HG02840 (cell line): ENCODE results near the gene RBBP8.

Source experiments
- ATAC-seq: cut with Tn5 transposase; IDR thresholded peaks from one replicate; pipeline ENCODE4 v1.9.1; 2021; ENCODE audit warnings: mild to moderate bottlenecking, moderate library complexity, moderate number of reproducible peaks; ENCODE audit not compliant: unreplicated experiment, low FRiP score

RBBP8 gene

GRCh38 chr18:22987547-22988189 lies 54.5 kb downstream of the RBBP8 start:
- ATAC-seq: no peak

DNA sequence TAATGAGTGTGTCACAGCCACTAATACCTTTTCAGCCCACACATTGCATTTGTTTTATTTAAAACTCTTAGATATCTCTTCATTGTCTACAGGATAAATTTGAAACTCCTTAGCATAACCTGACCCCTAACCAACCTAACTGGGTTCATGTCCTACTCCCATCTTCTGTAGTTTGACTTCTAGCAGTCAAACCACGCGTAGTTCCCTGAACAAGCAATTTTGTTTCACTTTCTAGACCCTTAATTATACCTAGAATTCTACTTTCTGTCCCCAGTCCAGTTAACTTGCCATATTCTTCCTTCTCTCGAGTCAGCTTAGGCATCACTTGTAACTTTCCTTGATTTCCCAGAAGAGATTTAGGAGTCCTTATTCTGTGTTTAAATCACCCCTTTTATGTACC lies 55.1 kb downstream of the RBBP8 start:
- no peak for ATAC-seq

DNA sequence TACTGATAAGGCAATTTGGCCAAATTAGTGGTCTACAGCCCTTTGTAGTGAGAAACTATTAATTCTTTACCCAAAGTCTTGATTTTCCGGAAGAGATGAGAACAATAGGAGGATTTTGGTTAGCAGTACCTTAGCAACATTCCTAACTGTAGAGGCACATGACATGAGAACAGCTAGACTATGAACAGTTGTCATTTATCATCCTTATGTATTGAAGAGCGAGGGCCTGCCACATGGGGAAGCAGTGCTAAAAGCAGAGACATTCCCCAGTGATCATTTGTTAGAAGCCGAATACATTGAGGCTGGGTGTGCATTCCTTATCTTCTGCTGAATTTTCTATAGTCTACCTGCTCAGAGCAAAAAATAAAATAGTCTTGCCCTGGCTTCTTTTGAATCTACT lies 65.2 kb downstream of the RBBP8 start:
- no peak for ATAC-seq

DNA sequence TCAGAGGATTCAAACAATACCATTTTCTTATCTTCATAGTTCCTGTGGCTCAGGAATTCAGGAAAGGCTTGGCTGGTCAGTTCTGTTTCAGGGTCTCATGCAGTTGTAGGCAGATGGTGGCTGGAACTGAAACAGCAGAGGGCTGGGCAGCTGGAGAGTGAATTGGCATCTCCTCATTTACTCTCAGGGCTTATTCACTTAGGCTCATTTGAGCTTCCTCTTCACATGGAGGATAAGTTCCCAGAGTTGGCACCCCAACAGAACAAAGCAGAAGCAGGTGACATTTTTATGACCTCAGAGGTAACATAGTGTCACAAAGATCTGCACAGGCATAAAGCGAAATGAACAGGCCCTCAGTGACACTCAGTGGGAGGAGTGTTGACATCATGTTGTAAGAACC lies 66.1 kb downstream of the RBBP8 start:
- ATAC-seq: no peak

DNA sequence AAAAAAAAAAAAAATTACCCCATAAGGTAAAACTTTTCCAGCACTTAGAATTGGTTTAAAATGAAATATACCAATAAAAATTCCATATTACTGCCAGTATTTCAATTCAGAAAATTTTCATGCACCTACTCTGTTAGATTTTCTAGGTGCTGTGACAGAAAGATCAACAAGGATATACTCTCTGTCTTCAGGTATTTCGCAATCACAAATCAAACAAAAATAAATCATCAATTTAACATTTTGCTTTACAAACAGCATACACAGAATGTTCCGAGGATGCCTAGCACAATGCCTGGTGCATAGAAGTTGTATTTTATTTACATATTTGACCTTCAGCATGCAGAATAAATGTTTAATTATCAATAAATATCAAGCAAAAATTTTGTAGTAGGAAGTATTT lies 66.5 kb downstream of the RBBP8 start:
- no peak for ATAC-seq

DNA sequence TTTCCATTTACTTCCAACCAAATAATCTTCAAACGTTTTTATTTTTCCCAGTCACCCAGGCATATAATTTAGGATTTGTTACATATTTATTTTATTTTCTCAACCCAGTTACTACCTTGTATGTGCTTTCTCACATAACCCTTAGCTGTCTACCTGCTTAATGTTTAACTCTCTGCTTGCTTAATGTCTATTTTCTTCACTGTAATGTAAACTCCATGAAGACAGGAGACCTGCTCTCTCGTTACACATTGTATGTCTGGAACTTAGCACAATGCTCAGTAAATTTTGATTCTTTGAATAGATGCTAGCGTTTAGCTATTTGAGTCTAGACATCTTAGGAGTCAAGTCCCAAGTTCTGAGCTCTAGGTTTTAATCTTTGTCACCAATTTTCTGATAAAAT lies 70.2 kb downstream of the RBBP8 start:
- ATAC-seq: no peak

GRCh38 chr18:23012249-23012648 lies 79.1 kb downstream of the RBBP8 start:
- ATAC-seq: no peak

DNA sequence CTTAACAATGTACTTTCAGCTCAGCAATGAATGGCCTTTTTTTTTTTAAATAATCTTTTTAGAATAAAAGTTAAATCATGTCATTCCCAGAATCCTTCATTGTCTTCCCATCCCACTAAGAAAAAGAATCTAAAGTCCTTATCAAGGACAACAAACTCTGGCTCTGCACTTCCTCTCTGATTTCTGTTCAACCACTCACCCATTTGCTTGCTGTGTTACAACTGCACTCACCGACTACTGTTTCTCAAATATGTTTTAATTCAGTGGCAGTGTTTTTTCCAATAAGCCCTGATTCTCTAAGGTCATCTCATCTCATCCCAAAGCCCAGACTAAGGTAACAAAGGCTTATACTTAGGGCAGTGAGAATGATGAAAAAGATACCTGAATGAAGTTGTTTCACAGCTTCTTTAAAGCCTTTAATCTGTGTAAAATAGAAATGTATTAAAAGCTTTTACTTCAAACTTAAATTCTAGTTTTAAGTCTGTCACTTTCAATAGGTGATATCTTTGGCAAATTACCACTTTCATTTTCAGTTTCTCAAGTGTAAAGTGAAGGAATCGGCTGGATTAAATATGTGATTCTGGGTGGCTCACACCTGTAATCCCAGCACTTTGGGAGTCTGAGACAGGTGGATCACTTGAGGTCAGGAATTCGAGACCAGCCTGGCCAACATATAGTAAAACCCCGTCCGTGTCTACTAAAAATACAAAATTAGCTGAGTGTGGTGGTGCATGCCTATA lies 87.6 kb downstream of the RBBP8 start:
- ATAC-seq: no peak

GRCh38 chr18:23021623-23022022 lies 88.5 kb downstream of the RBBP8 start:
- no peak for ATAC-seq

DNA sequence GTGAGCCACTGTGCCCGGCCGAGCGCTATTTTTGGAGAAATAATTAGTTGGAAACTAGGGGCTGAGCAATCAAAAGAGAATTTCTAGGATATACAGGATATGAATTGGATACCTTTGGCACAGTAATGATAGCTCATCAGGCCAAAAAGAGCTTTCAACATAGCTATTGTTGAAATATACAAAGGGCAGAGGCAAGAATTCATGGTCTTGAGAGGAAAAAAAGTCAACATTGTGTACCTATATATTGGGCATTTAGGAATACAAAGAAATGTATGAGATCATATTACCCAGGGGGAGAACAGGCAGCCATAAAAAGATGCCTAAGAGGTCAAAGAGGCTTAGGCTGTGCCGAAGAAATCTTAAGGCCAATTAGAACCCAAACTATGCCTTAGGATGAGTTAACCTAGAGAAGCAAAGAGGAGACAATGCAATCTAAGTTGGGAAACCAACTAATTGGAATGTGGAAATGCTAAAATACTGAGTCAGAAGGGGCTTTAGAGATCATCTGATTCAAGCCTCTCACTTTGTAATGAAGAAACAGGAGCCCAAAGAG lies 99.0 kb downstream of the RBBP8 start:
- ATAC-seq: no peak

GRCh38 chr18:23033056-23033455 lies 99.9 kb downstream of the RBBP8 start:
- ATAC-seq: no peak

- ATAC-seq: no peak
Measured at GRCh38 chr18:23036660-23037201, 103.6 kb downstream of the RBBP8 start.

DNA sequence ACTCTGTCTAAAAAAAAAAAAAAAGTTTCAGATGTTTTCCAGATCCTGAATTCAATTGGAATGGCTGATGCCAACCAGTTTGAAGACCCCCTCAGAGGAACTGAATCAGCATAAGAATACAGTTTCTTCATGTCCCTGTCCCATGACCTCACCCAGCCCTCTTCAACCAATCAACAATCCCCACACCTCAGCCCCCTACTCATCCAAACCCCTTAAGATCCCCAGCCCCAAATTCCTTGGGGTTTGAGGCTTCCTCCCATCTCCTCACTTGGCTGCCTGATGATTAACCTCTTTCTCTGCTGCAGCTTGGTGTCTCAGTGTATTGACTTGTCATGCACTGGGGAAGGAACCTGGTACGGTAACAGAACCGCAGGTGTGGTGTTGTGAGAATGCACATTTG lies 104.5 kb downstream of the RBBP8 start:
- no peak for ATAC-seq

GRCh38 chr18:23038712-23039111 lies 105.6 kb downstream of the RBBP8 start:
- ATAC-seq: no peak

- no peak for ATAC-seq
Measured at GRCh38 chr18:23042133-23042532, 109.0 kb downstream of the RBBP8 start.

GRCh38 chr18:23043803-23044376 lies 110.8 kb downstream of the RBBP8 start:
- ATAC-seq: no peak

- ATAC-seq: no peak
Measured at GRCh38 chr18:23049698-23050373, 116.7 kb downstream of the RBBP8 start.

DNA sequence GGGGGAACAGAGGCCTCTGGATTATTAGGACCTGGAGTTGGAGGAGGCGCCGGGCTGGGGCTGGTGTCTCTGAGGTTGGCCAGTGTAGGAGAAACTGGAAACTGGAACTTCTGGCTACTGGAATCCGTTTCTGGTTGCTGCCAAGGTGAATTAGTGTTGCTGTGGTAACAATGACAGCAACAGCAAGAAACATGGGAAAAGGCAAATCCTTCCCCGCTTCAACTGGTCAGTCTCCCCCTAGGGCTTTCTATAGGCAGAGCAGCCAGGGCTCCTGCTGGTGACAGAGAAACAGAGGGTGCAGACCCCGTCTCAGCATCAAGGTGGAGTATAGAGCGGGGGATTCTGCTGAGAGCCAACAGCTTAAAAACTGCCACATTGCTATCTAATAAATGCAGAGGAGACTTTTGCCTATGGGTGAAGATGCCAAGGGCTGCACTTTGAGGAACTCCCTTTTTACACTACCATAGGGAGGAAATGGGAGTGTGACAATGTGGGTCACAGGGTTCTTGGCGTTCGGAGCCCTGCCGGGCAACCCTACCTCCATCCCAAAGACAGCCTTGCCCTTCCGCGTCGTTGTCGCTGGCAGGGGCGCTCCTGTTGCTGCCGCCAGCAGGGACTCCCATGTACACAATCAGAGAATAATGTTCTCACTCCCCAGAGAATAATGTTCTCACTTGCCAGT lies 120.8 kb downstream of the RBBP8 start:
- ATAC-seq: no peak

- no peak for ATAC-seq
Measured at GRCh38 chr18:23054553-23054952, 121.4 kb downstream of the RBBP8 start.

- no peak for ATAC-seq
Measured at GRCh38 chr18:23056315-23056714, 123.2 kb downstream of the RBBP8 start.
